Coronary artery (tissue), 2 donors: ENCODE results near the gene CSGALNACT2.

ENCODE experiments used
- DNase-seq: peaks from one replicate; pipeline ENCODE4 v3.0.0-alpha.2; 2017; ENCODE audit warnings: low spot score
- H3K27ac ChIP-seq, 2 donors: fragments of 200-600 bp; sonication (generic); one replicate each; pipeline ENCODE4 v1.5.1; 2016 to 2019
- H3K4me3 ChIP-seq: fragments of 200-600 bp; sonication (generic); 2 replicates; pipeline ENCODE4 v1.5.1; 2016; ENCODE audit warnings: mild to moderate bottlenecking, moderate library complexity
- TF ChIP-seq, protein P1 (sequence below): fragments of 200-600 bp; sonication (generic); IDR thresholded peaks from one replicate; pipeline ENCODE4 v1.5.1; 2019; ENCODE audit warnings: antibody characterized with exemption

Gene CSGALNACT2

DNA sequence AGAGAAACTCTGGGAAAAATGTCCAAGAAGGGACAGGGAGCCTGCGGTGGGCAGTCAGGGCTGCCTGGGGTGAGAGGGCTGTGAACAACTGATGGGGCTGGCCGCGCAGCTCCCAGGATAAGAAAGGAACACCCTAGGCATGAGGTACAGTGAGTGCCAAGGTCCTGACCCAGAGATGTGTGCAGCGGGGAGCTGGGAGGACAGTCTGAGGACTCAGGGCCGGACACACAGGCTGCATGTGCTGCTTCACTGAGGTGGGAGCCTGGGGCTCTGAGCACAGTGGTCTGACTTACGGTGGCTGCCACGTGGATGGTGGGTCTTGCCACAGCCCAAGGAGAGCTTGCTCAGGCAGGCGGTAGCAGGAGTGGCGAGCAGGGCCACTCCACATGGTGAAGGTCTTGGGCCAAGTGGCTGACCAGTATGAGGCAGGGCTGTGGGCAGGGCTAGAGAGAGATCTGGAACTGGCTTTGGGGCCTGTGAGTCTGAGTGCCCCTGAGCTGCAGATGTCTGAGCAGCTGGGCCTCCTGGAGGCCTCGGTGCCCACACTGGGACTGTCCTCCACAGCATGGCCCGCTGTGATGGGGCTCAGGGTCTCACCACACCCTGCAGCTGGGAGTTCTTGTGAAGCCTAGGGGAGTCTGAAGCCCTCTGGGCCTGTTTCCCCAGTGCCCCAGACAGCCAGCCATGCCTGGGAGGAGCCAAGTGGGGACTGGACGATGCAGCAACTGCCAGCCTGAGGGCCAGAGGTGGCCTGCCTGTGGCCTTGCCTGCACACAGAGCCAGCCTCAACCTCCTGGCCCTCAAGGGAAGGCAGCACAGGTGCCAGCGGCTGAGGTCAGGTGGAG is 68.4 kb downstream of the CSGALNACT2 start:
- peak; percentile 71 for DNase-seq

DNA sequence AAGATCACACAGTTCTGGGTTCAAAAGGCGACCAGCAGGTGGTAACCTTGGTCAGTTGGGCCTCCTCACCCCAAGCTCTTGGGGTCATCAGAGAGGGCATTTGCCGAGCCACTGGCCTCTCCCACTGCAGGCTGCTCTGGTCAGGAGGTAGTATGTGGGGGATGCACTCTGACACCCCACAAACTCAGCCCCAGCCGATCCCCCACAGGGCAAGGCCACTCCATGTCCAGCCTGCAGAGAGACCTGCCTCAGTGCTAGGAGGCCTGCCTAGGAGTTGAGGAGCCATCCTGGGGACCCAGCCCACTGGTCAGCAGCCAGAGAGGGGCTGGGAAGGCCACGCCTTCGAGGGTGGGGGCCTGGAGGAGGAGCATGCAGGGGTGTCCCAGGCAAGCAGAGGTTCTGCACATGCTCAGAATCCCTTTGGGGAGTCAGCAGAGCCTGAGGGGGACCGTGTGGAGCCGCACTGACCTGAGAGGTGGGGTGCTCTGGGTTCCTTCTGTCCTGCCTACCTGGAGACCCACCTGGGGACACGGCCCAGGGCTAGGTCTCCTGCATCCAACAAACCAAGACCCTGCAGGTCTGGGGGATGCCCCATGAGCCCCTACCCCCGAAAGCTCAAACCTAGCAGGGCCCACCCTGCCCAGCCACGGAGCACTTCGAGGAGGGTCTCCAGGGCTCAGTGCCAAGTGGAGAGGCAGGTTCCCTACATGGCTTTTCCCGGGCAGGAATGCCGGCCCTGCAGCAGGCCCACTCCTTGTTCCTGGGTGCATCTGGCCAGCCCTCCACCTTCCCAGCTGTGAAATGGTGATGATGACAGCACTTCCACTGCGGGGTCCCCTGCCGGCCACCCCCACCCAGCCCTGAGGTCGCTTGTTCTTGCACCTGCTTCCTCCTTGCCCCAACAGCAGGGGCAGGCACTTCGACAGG is 70.2 kb downstream of the CSGALNACT2 start:
- Histone ChIP-seq H3K27ac (no peak overlapping the region), H3K4me3 (no peak overlapping the region)
- peak; percentile 59 for DNase-seq
- TF ChIP-seq, protein P1, sequence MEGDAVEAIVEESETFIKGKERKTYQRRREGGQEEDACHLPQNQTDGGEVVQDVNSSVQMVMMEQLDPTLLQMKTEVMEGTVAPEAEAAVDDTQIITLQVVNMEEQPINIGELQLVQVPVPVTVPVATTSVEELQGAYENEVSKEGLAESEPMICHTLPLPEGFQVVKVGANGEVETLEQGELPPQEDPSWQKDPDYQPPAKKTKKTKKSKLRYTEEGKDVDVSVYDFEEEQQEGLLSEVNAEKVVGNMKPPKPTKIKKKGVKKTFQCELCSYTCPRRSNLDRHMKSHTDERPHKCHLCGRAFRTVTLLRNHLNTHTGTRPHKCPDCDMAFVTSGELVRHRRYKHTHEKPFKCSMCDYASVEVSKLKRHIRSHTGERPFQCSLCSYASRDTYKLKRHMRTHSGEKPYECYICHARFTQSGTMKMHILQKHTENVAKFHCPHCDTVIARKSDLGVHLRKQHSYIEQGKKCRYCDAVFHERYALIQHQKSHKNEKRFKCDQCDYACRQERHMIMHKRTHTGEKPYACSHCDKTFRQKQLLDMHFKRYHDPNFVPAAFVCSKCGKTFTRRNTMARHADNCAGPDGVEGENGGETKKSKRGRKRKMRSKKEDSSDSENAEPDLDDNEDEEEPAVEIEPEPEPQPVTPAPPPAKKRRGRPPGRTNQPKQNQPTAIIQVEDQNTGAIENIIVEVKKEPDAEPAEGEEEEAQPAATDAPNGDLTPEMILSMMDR = no peak

More for the DNA sequence above, 68.4 kb downstream of the CSGALNACT2 start:
- no peak overlapping the region for H3K27ac ChIP-seq
- no peak overlapping the region for H3K4me3 ChIP-seq
- TF ChIP-seq, protein P1 = no peak

DNA sequence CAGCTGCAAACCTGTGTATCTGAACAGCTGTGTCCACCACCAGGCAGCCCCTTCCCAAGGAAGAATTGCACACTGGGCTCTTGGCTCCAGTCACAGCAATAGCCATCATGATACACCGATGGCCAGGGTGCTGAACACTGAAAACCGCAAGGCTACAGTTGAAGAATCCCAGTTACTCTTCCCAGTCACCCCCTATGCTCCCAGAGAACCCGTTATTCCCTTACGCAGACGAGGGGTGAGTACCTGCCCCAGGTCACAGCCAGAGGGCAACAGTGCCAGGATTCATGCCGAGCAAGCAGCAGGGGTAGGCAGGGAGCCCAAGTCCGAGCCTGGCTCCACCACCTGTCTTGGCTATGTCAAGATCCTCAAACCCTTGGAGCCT is 70.8 kb downstream of the CSGALNACT2 start:
- peak; percentile 50 for DNase-seq
- TF ChIP-seq, protein P1 = no peak
- no peak overlapping the region for H3K4me3 ChIP-seq
- no peak overlapping the region for H3K27ac ChIP-seq

DNA sequence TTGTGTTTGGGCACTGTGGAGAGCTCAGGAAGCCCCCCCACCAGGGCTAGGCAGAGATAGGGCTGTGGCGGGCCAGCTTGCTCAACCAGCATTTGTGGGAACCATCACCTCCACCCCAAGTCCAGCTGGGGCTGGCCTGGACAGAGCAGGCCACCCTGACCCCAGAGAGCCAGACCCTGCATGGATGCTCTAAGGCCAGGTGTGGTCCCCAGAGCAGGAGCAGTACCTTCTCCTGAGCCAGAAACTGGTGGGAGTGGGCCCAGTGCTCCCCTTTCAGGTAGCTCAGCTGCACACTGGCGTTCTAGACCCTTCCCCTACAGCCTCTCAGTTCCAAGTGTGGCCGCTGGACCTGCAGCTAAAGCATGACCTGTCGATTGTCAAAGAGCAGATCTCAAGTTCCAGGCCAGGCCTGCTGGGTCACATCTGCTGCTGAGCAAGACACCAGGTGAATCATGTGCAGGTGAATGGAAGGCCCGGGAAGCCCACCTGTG is 71.5 kb downstream of the CSGALNACT2 start:
- H3K27ac ChIP-seq = no peak overlapping the region
- no peak overlapping the region for H3K4me3 ChIP-seq
- no peak for DNase-seq
- TF ChIP-seq, protein P1 = no peak

DNA sequence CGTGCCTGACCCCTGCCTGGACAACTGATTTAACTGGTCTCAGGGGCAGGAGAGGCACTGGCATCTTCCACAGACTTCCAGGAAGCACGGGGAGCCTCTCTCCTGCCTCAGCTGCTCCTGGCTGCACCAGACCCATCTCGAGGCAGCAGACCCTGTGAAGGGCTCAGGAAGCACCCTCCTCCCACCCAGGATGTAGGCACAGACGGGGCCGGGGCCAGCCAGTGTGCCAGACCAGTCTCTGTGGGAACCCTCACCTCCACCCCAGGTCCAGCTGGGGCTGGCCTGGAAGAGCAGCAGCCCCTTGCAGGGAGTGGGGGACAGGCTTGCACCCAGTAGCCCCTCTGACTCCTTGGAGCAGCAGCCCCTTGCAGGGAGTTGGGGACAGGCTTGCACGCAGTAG is 72.3 kb downstream of the CSGALNACT2 start:
- TF ChIP-seq, protein P1 = no peak
- H3K4me3 ChIP-seq = no peak overlapping the region
- DNase-seq = no peak
- no peak overlapping the region for H3K27ac ChIP-seq

DNA sequence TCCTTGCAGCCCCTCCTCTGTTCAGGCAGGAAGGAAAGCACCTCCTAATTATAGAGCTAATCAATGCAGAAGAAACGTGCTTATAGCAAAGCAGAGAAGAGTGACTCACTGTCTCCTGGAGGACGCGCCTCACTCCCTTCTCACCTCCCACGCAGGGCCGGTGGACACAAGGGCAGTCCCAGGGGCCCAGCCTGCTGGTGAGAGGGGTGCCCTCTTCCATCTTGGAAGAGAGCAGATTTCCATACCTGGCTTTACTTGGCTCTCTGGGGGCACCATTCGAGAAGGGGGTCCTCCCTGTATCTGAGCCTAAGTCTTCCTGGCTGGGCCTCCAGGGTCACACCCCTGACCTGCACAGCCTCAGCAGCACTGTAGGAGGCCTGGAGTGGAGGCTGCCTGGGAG is 72.8 kb downstream of the CSGALNACT2 start:
- DNase-seq = no peak
- TF ChIP-seq, protein P1 = no peak
- no peak overlapping the region for H3K27ac ChIP-seq
- H3K4me3 ChIP-seq = no peak overlapping the region
